K562 (cell line): ENCODE measurements around the gene ANKRD61. TPM values are rescaled to one million over a fixed set of nuclear protein-coding genes. Genes with fewer than 3 reads are reported as not detected.

Source experiments
- CREBBP ChIP-seq: IDR thresholded peaks from one replicate; pipeline ENCODE4 v1.6.1; 2012; ENCODE audit warnings: low read depth, mild to moderate bottlenecking, control low read depth, inconsistent platforms, low read length
- DMBX1 ChIP-seq: fragments of 250-450 bp; sonication (Bioruptor Pico); IDR thresholded peaks from 2 replicates; pipeline ENCODE4 v1.8.0; 2022; ENCODE audit warnings: inconsistent platforms, mild to moderate bottlenecking, moderate library complexity, borderline replicate concordance
- FOS ChIP-seq: IDR thresholded peaks from 3 replicates; pipeline ENCODE4 v1.6.1; 2011; ENCODE audit not compliant: insufficient read length; ENCODE audit errors: extremely low read depth
- HES1 ChIP-seq: fragments of 450-650 bp; IDR thresholded peaks from 2 replicates; pipeline ENCODE4 v1.6.1; 2016; ENCODE audit warnings: low read depth, mild to moderate bottlenecking, moderate library complexity
- KLF6 ChIP-seq: fragments of 250-450 bp; sonication (Bioruptor Pico); IDR thresholded peaks from 2 replicates; pipeline ENCODE4 v1.4.0; 2020; ENCODE audit warnings: mild to moderate bottlenecking, moderate library complexity, borderline replicate concordance
- MYC ChIP-seq, 2 experiments: fragments of 250-450 bp in 1 of 2; sonication (Bioruptor Pico) in 1 of 2; IDR thresholded peaks; 2 replicates each; pipeline versions ENCODE4 v1.5.1 to v1.6.1; 2012 to 2021; ENCODE audit warnings: low read depth in 2 of 2, borderline replicate concordance in 1 of 2, improper control_type of control experiment in 1 of 2, low read length in 1 of 2, mild to moderate bottlenecking in 1 of 2, moderate library complexity in 1 of 2
- PRDM10 ChIP-seq: fragments of 450-650 bp; IDR thresholded peaks from 2 replicates; pipeline ENCODE4 v1.6.1; 2018; ENCODE audit not compliant: partially characterized antibody
- PTTG1 ChIP-seq: fragments of 450-650 bp; IDR thresholded peaks from 2 replicates; pipeline ENCODE4 v1.6.1; 2016; ENCODE audit warnings: low read depth, mild to moderate bottlenecking, missing genetic modification characterization, missing compliant biosample characterization
- SAP30 ChIP-seq: fragments of 200-600 bp; sonication (generic); IDR thresholded peaks from 2 replicates; pipeline ENCODE4 v1.6.1; 2012; ENCODE audit warnings: borderline replicate concordance, low read depth, mild to moderate bottlenecking, moderate library complexity, low read length, control low read depth, inconsistent platforms; ENCODE audit not compliant: insufficient read depth, poor library complexity, severe bottlenecking
- SIN3B ChIP-seq: fragments of 450-650 bp; IDR thresholded peaks from 2 replicates; pipeline ENCODE4 v1.6.1; 2017; ENCODE audit warnings: low read depth, mild to moderate bottlenecking, moderate library complexity
- STAT5A ChIP-seq: IDR thresholded peaks from 2 replicates; pipeline ENCODE4 v1.6.1; 2012; ENCODE audit warnings: low read length, inconsistent platforms, borderline replicate concordance
- ZNF184 ChIP-seq: sonication (generic); formaldehyde crosslinking; IDR thresholded peaks from 2 replicates; pipeline ENCODE4 v1.5.0; 2020; ENCODE audit warnings: missing genetic modification reagents
- ZNF324 ChIP-seq: fragments of 250-450 bp; sonication (Bioruptor Pico); IDR thresholded peaks from 2 replicates; pipeline ENCODE4 v1.4.0; 2020; ENCODE audit warnings: mild to moderate bottlenecking
- ZNF507 ChIP-seq: conservative IDR thresholded peaks from 2 replicates; pipeline ENCODE4 v1.6.1; 2017; ENCODE audit warnings: missing genetic modification characterization, missing compliant biosample characterization
- ZNF764 ChIP-seq: fragments of 250-450 bp; sonication (Bioruptor Pico); IDR thresholded peaks from 2 replicates; pipeline ENCODE4 v1.4.0; 2020; ENCODE audit warnings: low read depth, mild to moderate bottlenecking, moderate library complexity
- polyA plus RNA-seq, 8 experiments: library from polyadenylated mRNA; depleted of rRNA in 4 of 8; stranded (reverse) in 5 of 8; unstranded in 3 of 8; fragments of >200 nt; fragmentation: Nextera tagmentation in 2 of 8; fragmentation: Illumina TruSeq in 1 of 8; extraction: Ambion mirVana in 2 of 8; extraction: Trizol in 1 of 8; gene quantifications; 2 replicates each; pipeline versions ENCODE4 v1.2.1 to v1.2.3, GENCODE V29; 2011 to 2014; ENCODE audit warnings: inconsistent platforms in 1 of 8, missing spikeins in 1 of 8
- total RNA-seq, 7 experiments: library from RNA; depleted of rRNA in 6 of 7; stranded (reverse); fragments of >200 nt in 6 of 7; fragmentation: Illumina TruSeq in 2 of 7; extraction: Trizol in 2 of 7; gene quantifications; 2 replicates each; pipeline versions ENCODE4 v1.2.1 to v1.2.3, GENCODE V29; 2011 to 2021; ENCODE audit warnings: low replicate concordance in 1 of 7
- TF ChIP-seq, protein P1 (sequence below): fragments of 250-450 bp; sonication (Bioruptor Pico); IDR thresholded peaks from 2 replicates; pipeline ENCODE4 v1.8.0; 2022; ENCODE audit warnings: moderate library complexity, mild to moderate bottlenecking, inconsistent platforms
- TF ChIP-seq, protein P2 (sequence below): fragments of 250-450 bp; sonication (Bioruptor Pico); IDR thresholded peaks from 2 replicates; pipeline ENCODE4 v1.4.0; 2020; ENCODE audit warnings: mild to moderate bottlenecking

ANKRD61 gene
- total and polyA plus RNA-seq, 9 of the 15 experiments (the other 6 are each of a cell fraction or from before 2014, with no cell fraction given) = 0.08 to 0.11 (median 0.09) TPM; not detected in 5

GRCh38 chr7:6008668-6009611 lies 22.2 kb upstream of the ANKRD61 start, which contains the start of the genes AIMP2 and PMS2 (continued):
- TF ChIP-seq PRDM10 (peak; percentile 81), ZNF324 (CRISPR knock-in tag) (0 out of 2 replicates have a peak, but pooled peaks have one; percentile 38), FOS (peak; percentile 87), SIN3B (peak; percentile 79), STAT5A (no peak), ZNF184 (no peak), KLF6 (CRISPR knock-in tag) (peak; percentile 83; the same call in 1 of the 2 replicates), CREBBP (no peak), SAP30 (peak; percentile 97), PTTG1 (tag) (no peak), MYC (IDR thresholded peaks at IDR 0.05; ENCODE audit: low read depth, low read length) (peak; percentile 100), MYC (CRISPR knock-in tag; IDR thresholded peaks at IDR 0.05; ENCODE audit: borderline replicate concordance, low read depth) (peak; percentile 95; the same call in 1 of the 2 replicates), DMBX1 (CRISPR knock-in tag) (peak; percentile 92; the same call in 1 of the 2 replicates), ZNF507 (no peak), ZNF764 (no peak), HES1 (peak; percentile 47; the same call in 1 of the 2 replicates)
- TF ChIP-seq, protein P1, sequence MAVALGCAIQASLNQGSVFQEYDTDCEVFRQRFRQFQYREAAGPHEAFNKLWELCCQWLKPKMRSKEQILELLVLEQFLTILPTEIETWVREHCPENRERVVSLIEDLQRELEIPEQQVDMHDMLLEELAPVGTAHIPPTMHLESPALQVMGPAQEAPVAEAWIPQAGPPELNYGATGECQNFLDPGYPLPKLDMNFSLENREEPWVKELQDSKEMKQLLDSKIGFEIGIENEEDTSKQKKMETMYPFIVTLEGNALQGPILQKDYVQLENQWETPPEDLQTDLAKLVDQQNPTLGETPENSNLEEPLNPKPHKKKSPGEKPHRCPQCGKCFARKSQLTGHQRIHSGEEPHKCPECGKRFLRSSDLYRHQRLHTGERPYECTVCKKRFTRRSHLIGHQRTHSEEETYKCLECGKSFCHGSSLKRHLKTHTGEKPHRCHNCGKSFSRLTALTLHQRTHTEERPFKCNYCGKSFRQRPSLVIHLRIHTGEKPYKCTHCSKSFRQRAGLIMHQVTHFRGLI = peak; percentile 72
- TF ChIP-seq, protein P2, sequence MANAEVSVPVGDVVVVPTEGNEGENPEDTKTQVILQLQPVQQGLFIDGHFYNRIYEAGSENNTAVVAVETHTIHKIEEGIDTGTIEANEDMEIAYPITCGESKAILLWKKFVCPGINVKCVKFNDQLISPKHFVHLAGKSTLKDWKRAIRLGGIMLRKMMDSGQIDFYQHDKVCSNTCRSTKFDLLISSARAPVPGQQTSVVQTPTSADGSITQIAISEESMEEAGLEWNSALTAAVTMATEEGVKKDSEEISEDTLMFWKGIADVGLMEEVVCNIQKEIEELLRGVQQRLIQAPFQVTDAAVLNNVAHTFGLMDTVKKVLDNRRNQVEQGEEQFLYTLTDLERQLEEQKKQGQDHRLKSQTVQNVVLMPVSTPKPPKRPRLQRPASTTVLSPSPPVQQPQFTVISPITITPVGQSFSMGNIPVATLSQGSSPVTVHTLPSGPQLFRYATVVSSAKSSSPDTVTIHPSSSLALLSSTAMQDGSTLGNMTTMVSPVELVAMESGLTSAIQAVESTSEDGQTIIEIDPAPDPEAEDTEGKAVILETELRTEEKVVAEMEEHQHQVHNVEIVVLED (CRISPR knock-in tag) = peak; percentile 78
